CD8-positive, alpha-beta memory T cell (primary cell): ENCODE data around the gene MEOX2. TPM values are rescaled to one million over a fixed set of nuclear protein-coding genes. Genes with fewer than 3 reads are reported as not detected.

ENCODE experiments used
- CTCF ChIA-PET: fragments of 350-600 bp; sonication (Branson Sonifier 250); formaldehyde crosslinking; loops from one replicate; lab custom pipeline; 2021; ENCODE audit warnings: antibody characterized with exemption; lab: Charles Lee
- POLR2A ChIA-PET: fragments of 350-600 bp; sonication (Branson Sonifier 250); formaldehyde crosslinking; loops from one replicate; lab custom pipeline; 2021; ENCODE audit warnings: antibody characterized with exemption; lab: Charles Lee
- DNase-seq, 5 donors: peaks; one replicate each; pipeline versions ENCODE4 v3.0.0 to v3.0.0-alpha.2; 2020 to 2022; ENCODE audit warnings: mixed read lengths in 1 of 5
- H3K27ac ChIP-seq: one replicate; pipeline ENCODE4 v1.7.0; 2013; ENCODE audit warnings: low read depth, mild to moderate bottlenecking, low read length, moderate library complexity
- H3K27me3 ChIP-seq: 2 replicates; pipeline ENCODE4 v1.7.0; 2013; ENCODE audit warnings: low read length, mild to moderate bottlenecking; ENCODE audit not compliant: insufficient read depth, poor library complexity, severe bottlenecking
- H3K36me3 ChIP-seq: 2 replicates; pipeline ENCODE4 v1.7.0; 2013; ENCODE audit warnings: mild to moderate bottlenecking, low read length, moderate library complexity; ENCODE audit not compliant: insufficient read depth
- H3K4me1 ChIP-seq: 2 replicates; pipeline ENCODE4 v1.7.0; 2013; ENCODE audit warnings: mild to moderate bottlenecking, low read length, moderate library complexity; ENCODE audit not compliant: insufficient read depth
- H3K4me3 ChIP-seq: 2 replicates; pipeline ENCODE4 v1.7.0; 2013; ENCODE audit warnings: mild to moderate bottlenecking, low read length
- H3K9me3 ChIP-seq: 2 replicates; pipeline ENCODE4 v1.7.0; 2013; ENCODE audit warnings: mild to moderate bottlenecking, low read length
- H3K27ac Mint-ChIP-seq, 8 donors: one replicate each; pipeline ENCODE4 v1.8.0; 2020 to 2021; ENCODE audit warnings: mixed read lengths in 8 of 8, mild to moderate bottlenecking in 6 of 8, inconsistent platforms in 3 of 8, moderate library complexity in 3 of 8
- H3K27me3 Mint-ChIP-seq, 2 donors: one replicate each; pipeline ENCODE4 v1.8.0; 2020 to 2021; ENCODE audit warnings: mixed read lengths in 2 of 2, mild to moderate bottlenecking in 1 of 2, moderate library complexity in 1 of 2
- H3K36me3 Mint-ChIP-seq, 3 donors: one replicate each; pipeline ENCODE4 v1.8.0; 2020 to 2021; ENCODE audit warnings: mixed read lengths in 3 of 3, inconsistent platforms in 1 of 3, mild to moderate bottlenecking in 1 of 3
- H3K4me1 Mint-ChIP-seq, 3 donors: one replicate each; pipeline ENCODE4 v1.8.0; 2020 to 2021; ENCODE audit warnings: mixed read lengths in 3 of 3, inconsistent platforms in 1 of 3, mild to moderate bottlenecking in 1 of 3
- H3K4me3 Mint-ChIP-seq, 7 donors: one replicate each; pipeline ENCODE4 v1.8.0; 2020 to 2021; ENCODE audit warnings: mixed read lengths in 7 of 7, mild to moderate bottlenecking in 6 of 7, moderate library complexity in 4 of 7, inconsistent platforms in 2 of 7
- H3K9me3 Mint-ChIP-seq, 5 donors: one replicate each; pipeline ENCODE4 v1.8.0; 2020 to 2022; ENCODE audit warnings: mixed read lengths in 5 of 5, mild to moderate bottlenecking in 3 of 5, moderate library complexity in 2 of 5, inconsistent platforms in 1 of 5
- polyA plus RNA-seq: library from polyadenylated mRNA; unstranded; fragments of 300-500 nt; fragmentation: Illumina TruSeq; gene quantifications from one replicate; pipeline ENCODE4 v1.2.3, GENCODE V29; 2021
- total RNA-seq, 2 experiments: library from RNA; stranded (reverse); gene quantifications; one replicate each; pipeline ENCODE4 v1.2.3, GENCODE V29; 2021

MEOX2 gene
- total and polyA plus RNA-seq, 3 experiments from 2014 or later, result not detected

GRCh38 chr7:15566476-15566875, 120.0 kb downstream of the MEOX2 start:
- Histone ChIP-seq H3K27ac (no peak overlapping the region), H3K27me3 (no peaks in the 10 kb centered on the region), H3K9me3 (no peaks in the 10 kb centered on the region), H3K4me1 (no peaks in the 10 kb centered on the region), H3K36me3 (no peaks in the 10 kb centered on the region), H3K4me3 (no peak overlapping the region)
- H3K9me3 Mint-ChIP-seq, result peaks cover 0 to 5% (median 0%) of the 10 kb centered on the region in 5 donors
- H3K27me3 Mint-ChIP-seq, result no peaks in the 10 kb centered on the region
- ChIA-PET CTCF (no interaction called here), POLR2A (no interaction called here)
- no peak overlapping the region for H3K27ac Mint-ChIP-seq
- H3K36me3 Mint-ChIP-seq, result no peaks in the 10 kb centered on the region
- DNase-seq, result no peak
- H3K4me3 Mint-ChIP-seq, result no peak overlapping the region
- H3K4me1 Mint-ChIP-seq, result no peaks in the 10 kb centered on the region

- POLR2A ChIA-PET, result no interaction called here
Measured at GRCh38 chr7:15561835-15562234, 124.6 kb downstream of the MEOX2 start, which contains the start of gene AGMO. Gene AGMO, minus strand, starts transcription at chr7:15562015.

More at GRCh38 chr7:15561835-15562234, 124.6 kb downstream of the MEOX2 start, which contains the start of gene AGMO:
- H3K4me3 ChIP-seq, result no peak within 1 kb of the TSS
- H3K27me3 ChIP-seq, result no peaks in the 10 kb centered on the region
- no peaks in the 10 kb centered on the region for H3K9me3 ChIP-seq
- Mint-ChIP-seq H3K4me3 (no peak within 1 kb of the TSS), H3K27me3 (no peaks in the 10 kb centered on the region), H3K27ac (no peak within 1 kb of the TSS), H3K9me3 (peaks cover 0 to 6% (median 3%) of the 10 kb centered on the region in 5 donors), H3K4me1 (no peaks in the 10 kb centered on the region), H3K36me3 (no peaks in the 10 kb centered on the region)
- CTCF ChIA-PET, result no interaction called here
- H3K36me3 ChIP-seq, result no peaks in the 10 kb centered on the region
- no peaks in the 10 kb centered on the region for H3K4me1 ChIP-seq
- H3K27ac ChIP-seq, result no peak within 1 kb of the TSS
- no peak for DNase-seq

Other genes with a start within 250 kb of the MEOX2 start
- not detected for gene AGMO, start 124.7 kb downstream of the MEOX2 start, total RNA-seq
- not detected for gene AGMO, start 124.7 kb downstream of the MEOX2 start, polyA plus RNA-seq